NCI-H2107 treated with DMSO at 0.1 percent for 48 hours (cell line): ENCODE measurements around the gene MBP.

Experiments
- DNase-seq: peaks from one replicate; lab custom pipeline; 2025; ENCODE audit not compliant: unreplicated experiment; lab: John Stamatoyannopoulos, UW

MBP gene

DNA sequence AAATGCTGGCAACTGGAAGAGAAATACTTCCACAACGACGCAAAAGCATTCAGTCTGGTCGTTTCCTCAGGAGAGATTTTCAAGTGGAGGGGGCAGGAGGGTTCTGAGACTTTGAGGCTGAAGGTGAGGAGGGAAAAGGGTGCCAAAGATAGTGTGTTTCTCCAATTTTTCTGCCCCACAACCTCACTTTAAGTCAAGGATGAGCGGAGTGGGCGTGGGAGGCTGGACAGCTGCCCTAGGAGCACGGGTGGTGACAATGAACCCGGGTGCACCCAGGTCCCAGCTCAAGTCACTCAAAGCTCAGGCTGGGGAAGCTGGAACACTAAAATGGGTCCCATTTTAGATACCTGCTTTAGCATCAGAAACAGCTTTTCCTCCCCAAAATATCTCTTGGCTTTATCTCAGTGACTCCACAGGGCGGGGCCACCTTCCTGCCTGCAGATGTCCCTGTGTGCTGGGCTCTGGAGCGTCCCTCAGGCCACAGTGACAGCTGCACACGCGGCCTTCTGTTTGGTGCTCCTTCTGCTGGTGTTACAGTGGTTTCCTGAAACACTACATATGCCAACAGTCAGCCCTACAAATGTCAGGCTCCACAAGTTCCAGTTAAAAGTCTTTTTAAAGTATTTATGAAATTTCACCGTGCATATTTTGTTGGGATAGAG lies 1.4 kb upstream of the MBP start:
- DNase-seq: peak; percentile 22

GRCh38 chr18:77133051-77133834 lies 660 bp upstream of the MBP start:
- DNase-seq: no peak

DNA sequence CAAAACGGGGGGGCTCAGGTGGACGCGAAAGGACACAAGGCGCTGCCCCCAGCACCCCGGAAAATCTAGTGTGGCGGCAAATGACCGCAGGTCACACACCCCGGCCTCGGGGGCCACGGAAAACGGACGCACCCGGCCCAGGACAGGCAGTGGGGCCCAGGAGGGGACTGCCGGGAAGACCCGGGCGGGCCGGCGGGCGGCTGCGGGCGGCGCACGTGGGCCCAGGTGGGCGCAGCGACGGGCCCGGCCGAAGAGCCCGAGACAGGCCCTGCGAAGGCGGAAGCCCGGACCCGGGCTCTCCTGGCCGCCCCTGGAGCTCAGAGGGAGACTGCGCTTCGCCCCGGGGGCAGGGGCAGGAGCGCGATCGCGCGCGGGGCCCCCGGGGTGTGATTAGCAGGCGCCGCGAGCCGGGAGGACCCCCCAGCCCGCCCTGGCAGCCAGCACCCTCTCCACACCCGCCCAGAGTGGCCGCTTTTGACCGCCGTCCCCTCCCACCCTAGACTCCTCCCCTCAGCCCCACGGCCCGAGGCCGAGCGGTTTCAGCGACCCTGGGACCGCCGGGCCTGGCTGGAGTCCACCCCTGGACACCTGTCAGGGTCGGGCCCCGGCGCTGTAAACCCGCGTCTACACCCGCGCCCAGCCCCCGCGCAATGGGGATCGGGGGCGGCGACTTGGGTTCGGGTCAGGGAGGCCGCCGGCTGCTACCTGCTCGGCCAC lies 773 bp downstream of the MBP start:
- DNase-seq: no peak

GRCh38 chr18:77131100-77131651 lies 1.4 kb downstream of the MBP start:
- DNase-seq: no peak

GRCh38 chr18:77130229-77131099 lies 2.1 kb downstream of the MBP start:
- DNase-seq: no peak

DNA sequence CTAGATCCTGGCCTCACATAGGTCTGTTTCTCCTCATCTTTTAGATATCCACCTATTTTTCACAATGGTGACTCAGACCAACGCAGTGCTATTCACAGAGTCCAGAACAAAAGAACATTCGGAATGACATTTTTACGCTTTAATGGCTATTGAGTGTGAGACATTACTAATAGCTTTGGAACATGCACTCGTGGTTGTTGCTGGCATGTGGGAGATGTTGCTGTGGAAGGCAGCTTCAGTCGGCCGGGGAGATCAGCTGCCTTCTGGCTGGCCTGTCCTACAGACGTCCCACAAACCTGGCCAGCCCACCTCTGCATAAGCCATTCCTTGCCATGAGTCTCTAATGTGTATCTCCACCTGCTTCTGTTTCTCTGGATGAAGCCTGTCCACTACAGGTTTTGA lies 3.4 kb downstream of the MBP start:
- DNase-seq: no peak

- peak; percentile 38 for DNase-seq
These were observed 4.6 kb downstream of the MBP start for GRCh38 chr18:77127769-77128671.

DNA sequence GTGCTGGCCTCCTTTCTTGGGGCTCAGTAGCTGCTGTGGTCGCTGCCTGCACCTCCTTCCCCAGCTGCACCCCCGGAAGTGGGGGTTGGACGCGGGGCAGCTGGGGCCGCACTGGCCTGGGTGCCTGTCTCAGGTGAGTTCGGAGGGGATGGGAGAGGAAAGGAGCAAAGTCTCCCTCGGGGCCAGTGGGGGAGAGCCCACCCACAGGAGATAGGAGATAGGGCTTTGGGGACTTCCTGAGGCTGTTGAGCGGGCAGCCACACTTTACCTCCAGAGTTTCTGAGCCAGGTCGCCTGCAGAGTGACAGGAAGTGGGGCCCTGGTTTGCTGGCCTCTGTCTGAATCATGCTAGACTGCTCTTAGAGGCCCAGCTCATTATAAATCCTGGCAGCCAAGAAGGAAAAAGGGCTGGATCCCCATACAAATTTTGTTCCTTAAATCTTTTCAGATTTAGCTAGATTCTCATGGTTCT lies 8.1 kb downstream of the MBP start:
- DNase-seq: no peak

GRCh38 chr18:77123320-77124231 lies 9.0 kb downstream of the MBP start:
- no peak for DNase-seq

DNA sequence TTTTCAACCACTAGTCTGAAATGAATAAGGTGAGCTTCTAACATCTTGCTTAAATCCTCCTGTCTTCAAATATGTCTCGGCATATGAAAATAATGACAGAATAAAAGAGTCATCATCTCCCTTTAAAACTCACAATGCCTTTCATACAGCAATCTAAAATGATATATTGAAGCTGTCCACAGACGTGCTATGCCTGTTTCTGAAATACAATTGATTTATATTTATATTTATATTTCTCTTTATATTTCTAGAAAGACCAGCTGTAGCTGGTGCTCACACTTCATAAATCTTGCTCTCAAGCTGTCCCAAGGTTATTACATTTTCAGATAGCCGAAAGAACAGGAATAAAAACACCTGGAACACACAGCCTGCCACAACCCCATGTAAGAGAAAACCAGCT lies 11.1 kb downstream of the MBP start:
- DNase-seq: no peak

GRCh38 chr18:77119851-77120491 lies 12.6 kb downstream of the MBP start:
- DNase-seq: no peak

GRCh38 chr18:77119101-77119850 lies 13.3 kb downstream of the MBP start:
- DNase-seq: no peak

- no peak for DNase-seq
These were observed 14.1 kb downstream of the MBP start for GRCh38 chr18:77118256-77119090.

DNA sequence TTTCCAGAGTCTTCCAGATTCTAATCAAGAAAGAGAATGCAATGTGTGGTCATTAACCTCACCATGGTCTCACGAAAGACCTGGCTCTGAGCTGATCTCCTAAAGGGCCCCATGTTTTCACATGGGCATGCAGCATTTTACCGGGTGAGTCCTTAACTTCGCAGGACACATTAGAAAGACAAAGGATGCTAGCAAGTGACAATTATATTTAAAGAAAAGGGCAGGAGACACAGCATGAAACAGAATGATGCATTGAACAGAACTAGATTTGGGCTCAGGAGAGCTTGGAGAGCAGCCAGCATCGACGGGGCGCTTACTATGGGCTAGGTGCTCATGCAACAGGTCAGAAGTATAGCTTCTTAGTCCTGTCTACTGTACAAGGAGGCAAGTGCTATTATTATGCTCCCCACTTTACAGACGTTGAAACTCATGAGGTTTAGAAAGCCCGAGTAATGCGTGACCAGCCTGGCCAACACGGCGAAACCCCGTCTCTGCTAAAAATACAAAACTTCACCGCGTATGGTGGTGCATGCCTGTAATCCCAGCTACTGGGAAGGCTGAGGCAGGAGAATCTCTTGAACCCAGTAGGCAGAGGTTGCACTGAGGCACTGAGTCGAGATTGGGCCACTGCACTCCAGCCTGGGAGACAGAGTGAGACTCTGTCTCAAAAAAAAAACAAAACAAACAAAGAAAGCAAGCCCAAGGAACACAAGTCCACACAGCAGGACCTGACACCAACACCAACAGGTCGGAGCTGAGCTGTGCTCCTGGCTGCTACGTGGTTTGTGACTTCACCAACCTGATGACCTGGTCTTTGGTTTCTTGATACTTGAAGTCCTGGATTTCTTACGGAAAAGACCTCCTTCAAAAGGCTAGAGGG lies 16.1 kb downstream of the MBP start:
- no peak for DNase-seq

GRCh38 chr18:77115192-77115953 lies 17.2 kb downstream of the MBP start:
- no peak for DNase-seq
